ENCODE measurements around the gene PTPN13. TPM values are rescaled to one million over a fixed set of nuclear protein-coding genes. Genes with fewer than 3 reads are reported as not detected.

The PTPN13 gene
- total and polyA plus RNA-seq, 8 donors: 1.9 to 9.1 (median 6.7) TPM

GRCh38 chr4:86660401-86660800 lies 66.3 kb downstream of the PTPN13 start:
- H3K4me3 ChIP-seq: no peak overlapping the region
- TF ChIP-seq CTCF (IDR thresholded peaks at IDR 0.05): no peak
- H3K9me3 ChIP-seq: no peaks in the 10 kb centered on the region
- FAIRE-seq (no peak), DNase-seq (no peak), ATAC-seq (no peak)
- intact Hi-C loops (cut with DNase I): no loop called here
- no peaks in the 10 kb centered on the region for H3K27me3 ChIP-seq
- H3K36me3 ChIP-seq: no peaks in the 10 kb centered on the region
- no peak overlapping the region for H3K27ac ChIP-seq
- H3K4me1 ChIP-seq: no peaks in the 10 kb centered on the region
- 89 to 92% methylated on average over 2 of the region's 2 CpGs for WGBS, 2 donors

- FAIRE-seq (no peak), ATAC-seq (no peak)
These were observed 66.9 kb downstream of the PTPN13 start for GRCh38 chr4:86661006-86661405.

GRCh38 chr4:86661418-86661817 lies 67.3 kb downstream of the PTPN13 start:
- Histone ChIP-seq H3K27me3 (no peaks in the 10 kb centered on the region), H3K9me3 (no peaks in the 10 kb centered on the region), H3K36me3 (no peaks in the 10 kb centered on the region), H3K4me1 (no peaks in the 10 kb centered on the region), H3K27ac (no peak overlapping the region), H3K4me3 (no peak overlapping the region)
- TF ChIP-seq CTCF (IDR thresholded peaks at IDR 0.05): no peak
- no peak for DNase-seq
- intact Hi-C loops (cut with DNase I): no loop called here
- ATAC-seq: no peak
- FAIRE-seq: no peak
- 96 to 100% methylated on average over 1 of the region's 1 CpG for WGBS, 2 donors

More at GRCh38 chr4:86661006-86661405, 66.9 kb downstream of the PTPN13 start:
- no peak for TF ChIP-seq CTCF (IDR thresholded peaks at IDR 0.05)
- Histone ChIP-seq H3K36me3 (no peaks in the 10 kb centered on the region), H3K27me3 (no peaks in the 10 kb centered on the region), H3K4me1 (no peaks in the 10 kb centered on the region), H3K4me3 (no peak overlapping the region), H3K27ac (no peak overlapping the region), H3K9me3 (no peaks in the 10 kb centered on the region)
- intact Hi-C loops (cut with DNase I): no loop called here
- DNase-seq: no peak

GRCh38 chr4:86664959-86665358 lies 70.8 kb downstream of the PTPN13 start:
- 91 to 92% methylated on average over 1 of the region's 1 CpG for WGBS, 2 donors
- Histone ChIP-seq H3K27ac (no peak overlapping the region), H3K4me1 (no peaks in the 10 kb centered on the region), H3K27me3 (no peaks in the 10 kb centered on the region), H3K9me3 (no peaks in the 10 kb centered on the region), H3K4me3 (no peak overlapping the region), H3K36me3 (no peaks in the 10 kb centered on the region)
- no peak for TF ChIP-seq CTCF (IDR thresholded peaks at IDR 0.05)
- ATAC-seq: no peak
- intact Hi-C loops (cut with DNase I): no loop called here
- FAIRE-seq: no peak
- no peak for DNase-seq

GRCh38 chr4:86670298-86670697 lies 76.2 kb downstream of the PTPN13 start:
- FAIRE-seq (no peak), ATAC-seq (no peak), DNase-seq (no peak)
- Histone ChIP-seq H3K9me3 (no peaks in the 10 kb centered on the region), H3K4me3 (no peak overlapping the region), H3K27me3 (no peaks in the 10 kb centered on the region), H3K4me1 (no peaks in the 10 kb centered on the region), H3K27ac (no peak overlapping the region), H3K36me3 (no peaks in the 10 kb centered on the region)
- 92% methylated on average over 1 of the region's 1 CpG for WGBS, 2 donors
- TF ChIP-seq CTCF (IDR thresholded peaks at IDR 0.05): no peak
- intact Hi-C loops (cut with DNase I): no loop called here
